OCI-LY7 (cell line): ENCODE results near the gene COG7.

Source experiments
- CTCF ChIP-seq: fragments of 200-600 bp; sonication (generic); conservative IDR thresholded peaks from 2 replicates; pipeline ENCODE4 v1.5.1; 2014; ENCODE audit warnings: mild to moderate bottlenecking, antibody characterized with exemption, low read length, moderate library complexity, mixed read lengths
- EZH2phosphoT487 ChIP-seq: fragments of 200-600 bp; sonication (generic); IDR thresholded peaks from 2 replicates; pipeline ENCODE4 v1.6.1; 2018; ENCODE audit warnings: low read depth, borderline replicate concordance, mild to moderate bottlenecking, mixed run types, antibody characterized with exemption, low read length, moderate library complexity, mixed read lengths

- no peak for TF ChIP-seq CTCF
- no peak for TF ChIP-seq EZH2phosphoT487
Measured at GRCh38 chr16:23410176-23410575, 42.8 kb downstream of the COG7 start.
